Keratinocyte (primary cell): Measurements from ENCODE around the gene HOXC11. TPM values are rescaled to one million over a fixed set of nuclear protein-coding genes. Genes with fewer than 3 reads are reported as not detected.

Experiments used
- DNase-seq: peaks from one replicate; pipeline ENCODE4 v3.0.0-alpha.2; 2011; ENCODE audit warnings: low read depth, missing footprints, low spot score
- FAIRE-seq: peaks from 2 replicates; lab custom pipeline; 2011; peaks lifted over from hg19 to GRCh38; lab: Jason Lieb, UNC
- H2AFZ ChIP-seq: 2 replicates; pipeline ENCODE4 v1.6.0; 2012; ENCODE audit warnings: low read length, control low read depth, inconsistent platforms; ENCODE audit not compliant: control insufficient read depth
- H3K27ac ChIP-seq: 2 replicates; pipeline ENCODE4 v1.5.1; 2011; ENCODE audit warnings: low read length; ENCODE audit not compliant: control insufficient read depth, insufficient read depth
- H3K27me3 ChIP-seq: 3 replicates; pipeline ENCODE4 v1.6.0; 2011; ENCODE audit warnings: low read length; ENCODE audit not compliant: control insufficient read depth, insufficient read depth; ENCODE audit errors: extremely low read depth
- H3K36me3 ChIP-seq, 2 experiments: 2 replicates in 1 of 2; 3 replicates in 1 of 2; pipeline ENCODE4 v1.5.1; 2011; ENCODE audit warnings: low read length in 2 of 2, mild to moderate bottlenecking in 1 of 2; ENCODE audit not compliant: control insufficient read depth in 2 of 2, insufficient read depth in 2 of 2; ENCODE audit errors: extremely low read depth in 1 of 2
- H3K4me1 ChIP-seq: 3 replicates; pipeline ENCODE4 v1.5.1; 2011; ENCODE audit warnings: low read length; ENCODE audit not compliant: control insufficient read depth, insufficient read depth; ENCODE audit errors: extremely low read depth
- H3K4me2 ChIP-seq: 3 replicates; pipeline ENCODE4 v1.6.0; 2011; ENCODE audit warnings: low read depth, low read length; ENCODE audit not compliant: control insufficient read depth, insufficient read depth; ENCODE audit errors: extremely low read depth
- H3K4me3 ChIP-seq, 3 experiments: fragments of 200-600 bp in 1 of 3; sonication (generic) in 1 of 3; 2 replicates in 2 of 3; 3 replicates in 1 of 3; pipeline ENCODE4 v1.5.1; 2011 to 2016; ENCODE audit warnings: low read length in 3 of 3, mild to moderate bottlenecking in 3 of 3, control low read depth in 2 of 3, inconsistent platforms in 1 of 3, low read depth in 1 of 3, mixed read lengths in 1 of 3, mixed run types in 1 of 3, moderate library complexity in 1 of 3; ENCODE audit not compliant: control insufficient read depth in 2 of 3, insufficient read depth in 2 of 3; ENCODE audit errors: extremely low read depth in 1 of 3
- H3K79me2 ChIP-seq: 2 replicates; pipeline ENCODE4 v1.6.0; 2012; ENCODE audit warnings: low read length; ENCODE audit not compliant: control insufficient read depth, insufficient read depth
- H3K9ac ChIP-seq: 3 replicates; pipeline ENCODE4 v1.6.0; 2011; ENCODE audit warnings: low read length; ENCODE audit not compliant: control insufficient read depth, insufficient read depth; ENCODE audit errors: extremely low read depth
- H3K9me1 ChIP-seq: 3 replicates; pipeline ENCODE4 v1.6.0; 2011; ENCODE audit warnings: low read length; ENCODE audit not compliant: control insufficient read depth, insufficient read depth; ENCODE audit errors: extremely low read depth
- H3K9me3 ChIP-seq: 2 replicates; pipeline ENCODE4 v1.5.1; 2012; ENCODE audit warnings: low read depth, low read length; ENCODE audit not compliant: control insufficient read depth
- H4K20me1 ChIP-seq: 3 replicates; pipeline ENCODE4 v1.6.0; 2011; ENCODE audit warnings: low read length; ENCODE audit not compliant: control insufficient read depth, insufficient read depth; ENCODE audit errors: extremely low read depth
- EZH2 ChIP-seq: IDR thresholded peaks from one replicate; pipeline ENCODE4 v1.6.1; 2012; ENCODE audit warnings: inconsistent platforms, mild to moderate bottlenecking, low read length, moderate library complexity
- dilution Hi-C: fragments of 300-500 bp; cut with MboI; formaldehyde crosslinking; loops from one replicate; pipeline ENCODE4 v1.7.0; 2020; ENCODE audit warnings: low sequenced_read_pairs; ENCODE audit not compliant: extremely low pct_ligation_motif_present
- polyA minus RNA-seq, 3 experiments: library from RNA; depleted of rRNA, polyadenylated mRNA; stranded (reverse); fragments of >200 nt; gene quantifications; 1 replicate in 1 of 3; 2 replicates in 1 of 3; 3 replicates in 1 of 3; pipeline ENCODE4 v1.2.3, GENCODE V29; 2011
- polyA plus RNA-seq, 5 experiments: library from polyadenylated mRNA; depleted of rRNA in 3 of 5; stranded (reverse) in 3 of 5; stranded (forward) in 1 of 5; unstranded in 1 of 5; fragments of >200 nt; gene quantifications; 1 replicate in 1 of 5; 2 replicates in 3 of 5; 3 replicates in 1 of 5; pipeline versions ENCODE4 v1.2.1 to v1.2.3, GENCODE V29; 2011 to 2012; ENCODE audit warnings: missing spikeins in 2 of 5, low read depth in 1 of 5, low replicate concordance in 1 of 5
- TF ChIP-seq, protein P1 (sequence below), 3 experiments: IDR thresholded peaks in 1 of 3; conservative IDR thresholded peaks in 1 of 3; optimal IDR thresholded peaks in 1 of 3; 2 replicates in 2 of 3; 3 replicates in 1 of 3; pipeline versions ENCODE3 to v1.5.1; 2011; ENCODE audit warnings: low read length in 3 of 3, mild to moderate bottlenecking in 3 of 3, moderate library complexity in 2 of 3, control low read depth in 1 of 3, inconsistent platforms in 1 of 3; ENCODE audit not compliant: insufficient read depth in 2 of 3; ENCODE audit errors: extremely low read depth in 1 of 3

The HOXC11 gene
- polyA plus RNA-seq (1.2 to 2.4 TPM (median 1.6 TPM) in 3 replicates), polyA minus RNA-seq (1.2 to 2.3 TPM (median 1.3 TPM) in 3 replicates)
- polyA plus RNA-seq (2011; ENCODE audit: low read depth): 1.1 TPM
- 0.92 and 1.9 TPM in 2 replicates for polyA plus RNA-seq (2011; cell fraction: cytosol; rRNA removed)
- polyA plus RNA-seq (2011; cell fraction: nucleus; rRNA removed): 3.5 and 5.5 TPM in 2 replicates
- 5.1 and 6.3 TPM in 2 replicates for polyA plus RNA-seq (2012; ENCODE audit: low replicate concordance)
- 2.3 TPM for polyA minus RNA-seq (2011; cell fraction: cytosol; rRNA and poly(A)+ RNA removed)
- polyA minus RNA-seq (2011; cell fraction: nucleus; rRNA and poly(A)+ RNA removed): 1.6 and 2.2 TPM in 2 replicates

DNA sequence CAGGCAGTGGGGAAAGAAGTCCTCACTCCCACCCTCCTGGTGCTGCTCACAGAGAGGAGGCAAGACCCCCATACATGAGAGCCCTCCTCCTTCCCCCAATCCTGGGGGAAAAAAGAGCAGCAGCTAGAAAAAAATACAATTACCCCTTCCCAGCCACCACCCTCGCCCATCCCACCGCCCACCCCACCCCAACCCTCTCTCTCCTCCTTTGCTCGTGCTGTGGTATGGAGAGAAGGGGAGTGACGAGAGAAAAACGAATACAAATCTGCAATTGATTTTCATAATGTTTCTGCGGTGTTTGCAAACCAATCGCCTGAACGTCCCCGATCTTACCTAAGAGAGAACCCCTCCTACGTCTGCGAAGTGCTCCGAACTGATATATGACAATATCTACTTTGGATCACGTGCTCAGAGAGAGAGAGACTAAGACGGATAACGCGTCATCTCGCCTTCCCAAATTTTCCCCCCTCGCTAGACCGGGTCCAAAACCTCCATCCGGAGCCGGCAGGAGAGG lies at the start of gene HOXC11:
TSS of gene HOXC11 (plus strand) at position 405 of the 514 bp plus-strand sequence. CDS start 116 bp downstream, outside the sequence.
- Histone ChIP-seq H4K20me1 (no peaks in the 10 kb centered on the region), H3K4me3 (peak within 1 kb of the TSS; percentile 54 to 89 (median 68)), H3K79me2 (peaks cover 22% of the 10 kb centered on the region), H3K36me3 (no peaks in the 10 kb centered on the region), H3K9ac (peak within 1 kb of the TSS; percentile 89), H3K9me1 (no peaks in the 10 kb centered on the region), H3K4me2 (peak within 1 kb of the TSS; percentile 81), H2AFZ (peak within 1 kb of the TSS; percentile 78), H3K27ac (peak within 1 kb of the TSS; percentile 74), H3K27me3 (no peaks in the 10 kb centered on the region), H3K9me3 (no peaks in the 10 kb centered on the region), H3K4me1 (peaks cover 23% of the 10 kb centered on the region)
- peak; percentile 79 for FAIRE-seq
- DNase-seq: no peak
- dilution Hi-C loops: no loop called here
- TF ChIP-seq, protein P1, sequence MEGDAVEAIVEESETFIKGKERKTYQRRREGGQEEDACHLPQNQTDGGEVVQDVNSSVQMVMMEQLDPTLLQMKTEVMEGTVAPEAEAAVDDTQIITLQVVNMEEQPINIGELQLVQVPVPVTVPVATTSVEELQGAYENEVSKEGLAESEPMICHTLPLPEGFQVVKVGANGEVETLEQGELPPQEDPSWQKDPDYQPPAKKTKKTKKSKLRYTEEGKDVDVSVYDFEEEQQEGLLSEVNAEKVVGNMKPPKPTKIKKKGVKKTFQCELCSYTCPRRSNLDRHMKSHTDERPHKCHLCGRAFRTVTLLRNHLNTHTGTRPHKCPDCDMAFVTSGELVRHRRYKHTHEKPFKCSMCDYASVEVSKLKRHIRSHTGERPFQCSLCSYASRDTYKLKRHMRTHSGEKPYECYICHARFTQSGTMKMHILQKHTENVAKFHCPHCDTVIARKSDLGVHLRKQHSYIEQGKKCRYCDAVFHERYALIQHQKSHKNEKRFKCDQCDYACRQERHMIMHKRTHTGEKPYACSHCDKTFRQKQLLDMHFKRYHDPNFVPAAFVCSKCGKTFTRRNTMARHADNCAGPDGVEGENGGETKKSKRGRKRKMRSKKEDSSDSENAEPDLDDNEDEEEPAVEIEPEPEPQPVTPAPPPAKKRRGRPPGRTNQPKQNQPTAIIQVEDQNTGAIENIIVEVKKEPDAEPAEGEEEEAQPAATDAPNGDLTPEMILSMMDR (optimal IDR thresholded peaks at IDR 0.05 in 1 of 3, IDR thresholded peaks at IDR 0.05 in 1 of 3, conservative IDR thresholded peaks at IDR 0.05 in 1 of 3; ENCODE audit: extremely low read depth in 1 of 3, insufficient read depth in 2 of 3, low read length in 3 of 3): no peak
- TF ChIP-seq EZH2: no peak

DNA sequence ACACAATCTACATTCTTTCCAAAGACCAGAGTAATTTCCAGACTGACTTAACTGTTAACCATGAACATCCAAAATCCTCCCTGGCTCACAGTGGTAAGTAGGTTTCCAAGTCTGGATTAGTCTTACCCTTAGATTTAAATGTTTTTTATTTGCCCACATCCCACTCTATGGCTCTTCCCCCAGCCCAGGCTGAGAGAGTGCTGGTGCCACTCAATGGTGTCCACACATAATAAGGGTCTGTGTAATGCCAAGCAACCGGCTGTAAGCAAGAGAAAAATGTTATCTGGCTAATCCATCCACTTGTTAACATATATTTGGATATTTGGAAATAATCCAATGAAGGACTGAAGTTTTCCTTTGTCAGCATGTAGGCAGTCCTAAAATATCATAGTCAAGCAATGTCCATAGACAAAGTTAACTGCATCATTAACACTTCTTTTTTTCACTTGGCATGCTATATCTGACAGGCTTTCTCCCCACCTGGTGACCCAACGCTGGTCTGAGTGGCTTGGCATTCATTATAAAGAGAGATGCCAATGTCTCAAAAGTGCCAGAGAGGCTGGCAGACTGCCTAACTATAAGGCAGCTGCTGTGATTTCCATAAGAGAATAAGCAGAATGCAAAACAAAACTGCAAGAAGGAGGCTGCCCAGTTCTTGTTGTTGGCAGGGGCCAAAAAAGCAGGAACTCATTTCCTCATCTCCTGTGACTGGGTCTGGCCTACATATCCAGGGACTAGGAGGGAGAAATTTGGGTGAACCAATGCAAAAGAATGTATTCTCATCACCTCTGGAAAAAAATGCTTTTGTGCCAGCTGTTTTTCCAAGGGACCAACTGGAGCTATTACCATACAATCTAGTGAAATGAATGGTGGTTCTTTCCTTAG lies 48.2 kb upstream of the HOXC11 start:
- Histone ChIP-seq H3K4me2 (no peak overlapping the region), H4K20me1 (no peaks in the 10 kb centered on the region), H3K27me3 (peaks cover 43% of the 10 kb centered on the region), H3K4me1 (no peaks in the 10 kb centered on the region), H3K9me3 (no peaks in the 10 kb centered on the region), H3K9me1 (no peaks in the 10 kb centered on the region), H3K4me3 (no peak overlapping the region), H3K9ac (no peak overlapping the region), H3K36me3 (no peaks in the 10 kb centered on the region), H3K27ac (no peak overlapping the region), H3K79me2 (no peaks in the 10 kb centered on the region), H2AFZ (no peak overlapping the region)
- no peak for DNase-seq
- no peak for FAIRE-seq
- dilution Hi-C loops: loop anchor here (25.0 kb wide), 1 partner anchor 162 kb away; the partner anchor contains the start of gene CISTR
- TF ChIP-seq EZH2: no peak
- TF ChIP-seq, protein P1 (optimal IDR thresholded peaks at IDR 0.05 in 1 of 3, IDR thresholded peaks at IDR 0.05 in 1 of 3, conservative IDR thresholded peaks at IDR 0.05 in 1 of 3; ENCODE audit: extremely low read depth in 1 of 3, insufficient read depth in 2 of 3, low read length in 3 of 3): no peak
